IMR-90 (cell line): ENCODE results near the gene VLDLR. TPM values are rescaled to one million over a fixed set of nuclear protein-coding genes. Genes with fewer than 3 reads are reported as not detected.

Source experiments
- ATAC-seq: fragments of 200-7000 bp; cut with Tn5 transposase; 2 replicates; pipeline ENCODE4 v1.9.1; 2020; ENCODE audit warnings: low read depth, mild to moderate bottlenecking, moderate library complexity
- BruUV-seq: library from RNA; stranded (reverse); fragments of 400-500 nt; replicated peaks from 2 replicates; lab custom pipeline; 2021; lab: Mats Ljungman, UMichigan
- CTCF ChIA-PET: fragments of 300-600 bp; formaldehyde crosslinking; extraction: SDS; loops from one replicate; lab custom pipeline; 2021; ENCODE audit warnings: antibody characterized with exemption; lab: Yijun Ruan, JAX
- POLR2A ChIA-PET: fragments of 300-600 bp; sonication (Branson Sonifier 250); formaldehyde crosslinking; loops from one replicate; lab custom pipeline; 2022; ENCODE audit warnings: antibody characterized with exemption; ENCODE audit not compliant: unreplicated experiment; lab: Charles Lee
- DNase-seq: peaks from one replicate; pipeline ENCODE4 v3.0.0; 2013
- H2AFZ ChIP-seq: replicated peaks from 2 replicates; pipeline ENCODE3; 2013; ENCODE audit warnings: low read length, mild to moderate bottlenecking; ENCODE audit not compliant: poor library complexity
- H2AK5ac ChIP-seq: 2 replicates; pipeline ENCODE4 v1.6.1; 2013; ENCODE audit warnings: low read depth, low read length, inconsistent platforms
- H2AK9ac ChIP-seq: replicated peaks from 2 replicates; pipeline ENCODE3; 2013; ENCODE audit warnings: mild to moderate bottlenecking, low read depth, low read length, moderate library complexity; ENCODE audit not compliant: poor library complexity
- H2BK120ac ChIP-seq: 2 replicates; pipeline ENCODE4 v1.6.1; 2013; ENCODE audit warnings: low read depth, low read length, inconsistent platforms
- H2BK15ac ChIP-seq: 3 replicates; pipeline ENCODE4 v1.6.1; 2013; ENCODE audit warnings: low read depth, low read length, inconsistent platforms
- H2BK20ac ChIP-seq: 2 replicates; pipeline ENCODE4 v1.6.1; 2013; ENCODE audit warnings: low read depth, mild to moderate bottlenecking, inconsistent platforms, low read length, moderate library complexity
- H2BK5ac ChIP-seq: 2 replicates; pipeline ENCODE4 v1.6.1; 2013; ENCODE audit warnings: mild to moderate bottlenecking, low read depth, low read length, inconsistent platforms; ENCODE audit not compliant: poor library complexity, severe bottlenecking
- H3K14ac ChIP-seq: replicated peaks from 2 replicates; pipeline ENCODE4 v1.6.1; 2013; ENCODE audit warnings: low read depth, low read length, inconsistent platforms
- H3K18ac ChIP-seq: 2 replicates; pipeline ENCODE4 v1.6.1; 2013; ENCODE audit warnings: low read depth, low read length, control low read depth
- H3K23ac ChIP-seq: 2 replicates; pipeline ENCODE4 v1.6.1; 2013; ENCODE audit warnings: low read depth, low read length, inconsistent platforms
- H3K27ac ChIP-seq: 2 replicates; pipeline ENCODE4 v1.5.1; 2013; ENCODE audit warnings: mild to moderate bottlenecking, control low read depth, low read length; ENCODE audit not compliant: insufficient read depth
- H3K27me3 ChIP-seq: 2 replicates; pipeline ENCODE4 v1.6.1; 2013; ENCODE audit warnings: low read length; ENCODE audit not compliant: control insufficient read depth, insufficient read depth
- H3K36me3 ChIP-seq: 2 replicates; pipeline ENCODE4 v1.6.1; 2013; ENCODE audit warnings: low read length, mixed read lengths; ENCODE audit not compliant: control insufficient read depth, insufficient read depth
- H3K4ac ChIP-seq: 2 replicates; pipeline ENCODE4 v1.6.1; 2013; ENCODE audit warnings: low read depth, low read length, inconsistent platforms
- H3K4me1 ChIP-seq: 2 replicates; pipeline ENCODE4 v1.6.1; 2013; ENCODE audit warnings: low read length, mixed read lengths; ENCODE audit not compliant: control insufficient read depth, insufficient read depth
- H3K4me2 ChIP-seq: 2 replicates; pipeline ENCODE4 v1.6.1; 2013; ENCODE audit warnings: low read depth, mild to moderate bottlenecking, control low read depth, low read length, moderate library complexity
- H3K4me3 ChIP-seq: 2 replicates; pipeline ENCODE4 v1.5.1; 2013; ENCODE audit warnings: low read depth, mild to moderate bottlenecking, control low read depth, low read length, moderate library complexity; ENCODE audit not compliant: insufficient read depth
- H3K56ac ChIP-seq: 2 replicates; pipeline ENCODE4 v1.6.1; 2013; ENCODE audit warnings: low read length, inconsistent platforms; ENCODE audit not compliant: insufficient read depth; ENCODE audit errors: extremely low read depth
- H3K79me1 ChIP-seq, 2 experiments: 2 replicates each; pipeline ENCODE4 v1.6.1; 2013; ENCODE audit warnings: low read length in 2 of 2, inconsistent platforms in 1 of 2, low read depth in 1 of 2
- H3K9ac ChIP-seq: 2 replicates; pipeline ENCODE4 v1.6.1; 2013; ENCODE audit warnings: low read depth, low read length, control low read depth
- H3K9me1 ChIP-seq: 2 replicates; pipeline ENCODE4 v1.6.1; 2013; ENCODE audit warnings: low read length, inconsistent platforms; ENCODE audit not compliant: insufficient read depth
- H3K9me3 ChIP-seq: 2 replicates; pipeline ENCODE4 v1.6.1; 2013; ENCODE audit warnings: low read length; ENCODE audit not compliant: control insufficient read depth, insufficient read depth
- H4K20me1 ChIP-seq: 2 replicates; pipeline ENCODE4 v1.6.1; 2013; ENCODE audit warnings: low read length, inconsistent platforms; ENCODE audit not compliant: insufficient read depth
- H4K5ac ChIP-seq: 2 replicates; pipeline ENCODE4 v1.6.1; 2013; ENCODE audit warnings: mild to moderate bottlenecking, low read depth, low read length, control low read depth
- H4K8ac ChIP-seq, 2 experiments: 2 replicates each; pipeline ENCODE4 v1.6.1; 2013; ENCODE audit warnings: low read depth in 2 of 2, low read length in 2 of 2, control low read depth in 1 of 2, inconsistent platforms in 1 of 2
- H4K91ac ChIP-seq: 2 replicates; pipeline ENCODE4 v1.6.1; 2013; ENCODE audit warnings: low read depth, low read length, inconsistent platforms; ENCODE audit not compliant: insufficient read depth
- BHLHE40 ChIP-seq: fragments of 150-350 bp; IDR thresholded peaks from 2 replicates; pipeline ENCODE4 v1.6.1; 2016; ENCODE audit warnings: mild to moderate bottlenecking, low read depth, low read length
- CTCF ChIP-seq: conservative IDR thresholded peaks from 2 replicates; pipeline ENCODE4 v1.5.1; 2012; ENCODE audit warnings: mild to moderate bottlenecking, low read depth, low read length, improper control_type of control experiment
- ELK1 ChIP-seq: fragments of 150-350 bp; IDR thresholded peaks from 2 replicates; pipeline ENCODE4 v1.6.1; 2016; ENCODE audit warnings: low read depth, mild to moderate bottlenecking, low read length, moderate library complexity, borderline replicate concordance
- FOS ChIP-seq: fragments of 150-350 bp; IDR thresholded peaks from 2 replicates; pipeline ENCODE4 v1.6.1; 2016; ENCODE audit warnings: low read depth, low read length
- MAFK ChIP-seq: IDR thresholded peaks from 2 replicates; pipeline ENCODE4 v1.6.1; 2012; ENCODE audit warnings: low read depth, low read length, improper control_type of control experiment
- WGBS, 2 experiments: methylation state at CpG; one replicate each; pipeline versions ENCODE4 v1.1.5 to v1.1.7; 2013; ENCODE audit warnings: missing lambda C conversion rate in 2 of 2; ENCODE audit not compliant: insufficient read length in 1 of 2; ENCODE audit errors: extremely low coverage in 2 of 2; 5-methylcytosine and 5-hydroxymethylcytosine counted together
- dilution Hi-C: fragments of 300-500 bp; cut with HindIII; formaldehyde crosslinking; loops from one replicate; pipeline ENCODE4 v1.14.3; 2018; ENCODE audit warnings: low sequenced_read_pairs; ENCODE audit not compliant: unreplicated experiment
- in situ Hi-C: fragments of 300-500 bp; cut with MboI; formaldehyde crosslinking; loops from 3 replicates; pipeline ENCODE4 v1.14.3; 2019; ENCODE audit warnings: low sequenced_read_pairs, inconsistent platforms, mixed read lengths
- intact Hi-C: fragments of 100-400 bp; cut with micrococcal nuclease; formaldehyde crosslinking; loops from 2 replicates; pipeline ENCODE4 v1.10.0; 2022
- polyA plus RNA-seq, 3 experiments: library from polyadenylated mRNA; depleted of rRNA; stranded (reverse); fragments of >200 nt; gene quantifications; 2 replicates each; pipeline ENCODE4 v1.2.3, GENCODE V29; 2012; ENCODE audit warnings: low replicate concordance in 1 of 3
- total RNA-seq: library from RNA; depleted of rRNA; stranded (reverse); fragments of >200 nt; gene quantifications from 2 replicates; pipeline ENCODE4 v1.2.3, GENCODE V29; 2012

Gene VLDLR
- total and polyA plus RNA-seq, 2 of the 4 experiments (the other 2 are of a cell fraction), result 9.0 to 10.2 TPM

- Histone ChIP-seq H3K27me3 (no peaks in the 10 kb centered on the region), H2BK15ac (no peak overlapping the region), H3K4me1 (0 out of 2 replicates have a peak, but pooled peaks cover 1% of the 10 kb centered on the region), H2AK9ac (no peak overlapping the region), H3K14ac (no peak overlapping the region), H2AFZ (no peak overlapping the region), H3K4me2 (no peak overlapping the region), H3K27ac (no peak overlapping the region), H3K36me3 (no peaks in the 10 kb centered on the region), H4K8ac (no peak overlapping the region), H3K9ac (no peak overlapping the region), H4K91ac (no peak overlapping the region), H3K79me1 (0 out of 4 replicates have a peak, but pooled peaks cover 3 to 6% of the 10 kb centered on the region in 2 experiments), H4K20me1 (no peaks in the 10 kb centered on the region), H3K56ac (no peak overlapping the region), H2AK5ac (no peak overlapping the region), H3K23ac (no peak overlapping the region), H3K9me3 (no peaks in the 10 kb centered on the region), H3K18ac (no peak overlapping the region), H4K5ac (no peak overlapping the region), H3K4ac (no peak overlapping the region), H3K4me3 (no peak overlapping the region), H3K9me1 (peaks cover 2% of the 10 kb centered on the region; the same call in 1 of the 2 replicates), H2BK120ac (no peak overlapping the region), H2BK20ac (no peak overlapping the region), H2BK5ac (no peak overlapping the region)
- ChIA-PET CTCF (no interaction called here), POLR2A (no interaction called here)
- ATAC-seq (no peak), DNase-seq (no peak)
- intact Hi-C loops (no loop called here), dilution Hi-C loops (no loop called here), in situ Hi-C loops (no loop called here)
- no TSS peak for BruUV-seq
- WGBS, 2 experiments, result no CpG with 5 or more reads among the region's 4 CpGs
- TF ChIP-seq MAFK, result no peak
- TF ChIP-seq CTCF, result no peak
- no peak for TF ChIP-seq FOS
- TF ChIP-seq ELK1, result no peak
- no peak for TF ChIP-seq BHLHE40
Observed at GRCh38 chr9:2616692-2617377, 4.8 kb upstream of the VLDLR start.
